ENCODE data around the gene ARHGEF4.

ARHGEF4 gene

GRCh38 chr2:130819226-130819607 is 17.5 kb upstream of the ARHGEF4 start:
- no peak for DNase-seq

DNA sequence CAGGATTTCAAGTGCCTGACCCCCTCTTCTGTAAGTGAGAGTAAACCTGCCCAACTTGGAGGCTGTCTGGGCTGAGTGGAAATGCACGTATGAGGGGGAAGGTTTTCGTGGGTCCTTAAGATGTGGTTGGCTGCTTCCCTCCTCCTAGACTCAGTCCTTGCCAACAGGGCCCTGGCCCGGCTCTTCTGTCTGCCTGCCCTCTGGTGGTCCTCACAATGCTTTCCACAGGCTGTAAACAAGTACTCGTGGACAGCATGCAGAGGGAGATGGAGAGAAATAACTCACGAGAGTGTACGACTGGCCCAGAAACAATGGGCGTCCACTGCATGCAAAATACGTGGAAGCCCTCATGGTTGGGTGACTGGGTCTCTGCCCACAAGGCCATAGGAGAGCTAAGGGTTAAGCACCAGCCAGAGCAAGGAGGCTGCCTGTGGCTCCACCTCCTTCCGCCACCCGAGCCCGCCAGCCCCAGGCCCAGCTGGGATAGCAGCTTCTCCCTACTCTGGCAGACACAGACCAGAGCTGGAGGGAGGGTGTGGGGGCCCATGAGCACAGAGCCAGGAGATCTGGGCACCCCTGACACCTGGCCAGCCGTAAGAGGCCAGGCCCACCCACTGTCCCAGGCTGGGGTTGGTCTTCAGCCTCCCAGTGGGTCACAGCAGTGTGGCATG is 17.0 kb upstream of the ARHGEF4 start:
- DNase-seq: no peak

DNA sequence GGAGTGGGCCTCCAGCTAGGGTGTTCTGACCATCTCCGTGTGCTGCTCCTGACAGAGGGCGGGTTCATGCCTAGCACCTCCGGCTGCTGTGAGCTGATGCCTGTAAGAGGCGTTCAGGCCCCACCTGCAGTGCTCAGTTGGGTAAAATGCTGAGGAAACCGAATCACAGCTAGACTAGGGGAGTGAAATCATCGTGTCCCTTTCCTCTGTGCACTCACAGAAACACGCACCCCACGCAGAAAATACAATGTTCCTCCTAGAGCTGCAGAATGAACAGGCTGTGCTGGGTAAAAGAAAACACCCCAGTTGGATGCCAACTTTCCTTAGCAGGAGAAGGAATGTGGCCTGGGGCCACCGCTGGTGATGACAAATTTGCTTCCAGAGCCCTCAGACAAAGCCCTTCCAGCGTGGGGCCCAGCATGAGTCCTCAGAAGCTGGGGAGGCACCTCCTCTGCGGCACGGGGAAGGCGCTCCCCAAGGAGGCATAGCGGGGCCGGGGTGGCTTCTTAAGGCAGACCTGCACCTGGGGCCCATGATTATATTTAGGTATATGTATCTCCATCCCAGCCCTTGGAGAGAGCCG is 16.3 kb upstream of the ARHGEF4 start:
- no peak for DNase-seq

- DNase-seq: no peak
Measured at GRCh38 chr2:130821867-130822266, 14.8 kb upstream of the ARHGEF4 start.

DNA sequence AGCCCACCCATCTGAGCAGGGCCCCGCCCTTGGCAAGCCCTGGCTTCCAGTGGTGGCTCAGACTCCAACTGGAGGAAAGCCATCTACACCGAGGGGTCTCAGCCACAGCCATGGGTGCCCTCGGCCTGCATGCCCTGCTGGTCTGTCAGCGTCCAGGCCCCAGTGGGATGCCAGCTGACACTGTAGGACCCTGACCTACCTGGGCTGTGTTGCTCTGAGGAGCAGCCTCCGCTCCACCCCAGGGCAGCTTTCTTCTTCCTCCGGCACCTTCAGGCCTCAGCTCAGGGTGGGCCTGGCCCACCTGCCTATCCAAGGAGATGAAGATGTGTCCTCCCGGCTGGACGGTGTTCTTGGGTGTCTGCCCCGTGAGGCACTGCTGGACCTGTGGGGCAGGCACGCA is 13.9 kb upstream of the ARHGEF4 start:
- no peak for DNase-seq

DNA sequence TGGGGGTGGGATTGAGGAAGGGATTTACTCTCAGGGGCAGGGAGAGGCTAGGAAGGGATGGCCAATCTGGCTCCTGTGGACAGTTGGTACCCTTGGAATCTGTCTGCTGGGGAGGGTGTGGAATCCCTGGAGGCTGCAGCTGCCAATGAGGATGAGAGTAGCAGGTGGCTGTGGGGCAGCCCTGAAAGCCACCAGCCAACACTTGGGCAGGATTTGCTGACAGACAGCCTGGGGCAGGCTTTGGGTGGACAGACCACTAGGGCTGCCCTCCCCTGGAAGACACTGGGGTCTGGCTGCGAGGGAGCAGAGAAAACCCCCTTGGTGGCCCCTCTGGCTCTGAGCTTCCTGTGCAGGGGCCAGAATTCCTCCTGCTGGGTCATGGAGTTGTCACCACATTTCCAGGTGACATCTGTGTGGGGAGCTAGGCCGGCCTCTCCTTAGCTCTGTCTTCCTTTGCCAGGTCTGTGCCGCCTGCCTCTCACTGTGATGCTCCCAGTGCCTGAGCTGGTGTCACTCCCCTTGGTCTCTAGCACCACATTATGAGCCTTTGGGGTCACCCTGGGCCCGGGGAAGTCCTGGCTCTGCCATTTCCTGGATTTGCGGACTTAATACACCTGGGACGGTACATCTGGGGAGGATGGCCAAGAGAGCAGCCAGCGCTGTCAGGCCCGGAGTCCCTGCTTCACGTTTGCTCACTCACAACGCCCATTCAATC is 13.4 kb upstream of the ARHGEF4 start:
- DNase-seq: no peak

GRCh38 chr2:130823886-130824491 is 12.7 kb upstream of the ARHGEF4 start:
- DNase-seq: no peak

GRCh38 chr2:130824492-130825061 is 12.1 kb upstream of the ARHGEF4 start:
- DNase-seq: peak in 1 of 2 donors; percentile 67

- no peak for DNase-seq
Measured at GRCh38 chr2:130825231-130825965, 11.3 kb upstream of the ARHGEF4 start.

DNA sequence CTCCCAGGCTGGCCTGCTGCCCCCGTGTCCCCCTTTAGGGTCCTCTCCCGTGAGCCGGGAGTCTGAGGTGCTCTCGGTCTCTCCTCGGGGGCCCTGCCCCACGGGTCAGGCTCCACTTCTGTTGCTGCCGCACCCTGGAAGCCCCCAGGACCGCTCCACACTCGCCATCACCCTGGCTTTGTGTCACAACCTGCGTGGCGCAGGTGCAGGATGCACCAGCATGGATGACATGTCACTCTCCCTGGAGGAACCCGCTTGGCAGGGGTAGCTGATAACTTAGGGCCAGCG is 10.8 kb upstream of the ARHGEF4 start:
- DNase-seq: no peak

DNA sequence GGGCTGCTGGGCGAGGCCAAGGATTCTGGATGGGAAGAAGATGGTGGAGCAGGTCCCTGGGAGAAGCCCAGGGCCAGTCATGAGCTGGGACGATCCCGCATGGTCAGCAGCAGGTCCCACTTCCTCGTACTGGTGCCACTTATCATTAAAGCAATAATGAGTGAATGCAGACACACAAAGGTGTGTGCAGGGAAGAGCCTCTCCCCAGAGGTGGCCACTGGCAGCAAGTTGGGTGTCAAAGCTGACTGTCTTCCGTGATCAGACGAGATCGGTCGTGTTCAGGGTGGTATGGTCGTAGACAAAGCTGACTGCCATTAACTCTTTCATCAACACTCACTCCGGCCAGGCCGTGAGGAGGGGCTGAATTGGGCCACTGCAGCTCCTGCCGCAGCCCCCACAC is 10.3 kb upstream of the ARHGEF4 start:
- no peak for DNase-seq

GRCh38 chr2:130826821-130827501 is 9.8 kb upstream of the ARHGEF4 start:
- no peak for DNase-seq

- DNase-seq: no peak
Measured at GRCh38 chr2:130827502-130828251, 9.0 kb upstream of the ARHGEF4 start.

- DNase-seq: no peak
Measured at GRCh38 chr2:130828461-130828860, 8.3 kb upstream of the ARHGEF4 start.

DNA sequence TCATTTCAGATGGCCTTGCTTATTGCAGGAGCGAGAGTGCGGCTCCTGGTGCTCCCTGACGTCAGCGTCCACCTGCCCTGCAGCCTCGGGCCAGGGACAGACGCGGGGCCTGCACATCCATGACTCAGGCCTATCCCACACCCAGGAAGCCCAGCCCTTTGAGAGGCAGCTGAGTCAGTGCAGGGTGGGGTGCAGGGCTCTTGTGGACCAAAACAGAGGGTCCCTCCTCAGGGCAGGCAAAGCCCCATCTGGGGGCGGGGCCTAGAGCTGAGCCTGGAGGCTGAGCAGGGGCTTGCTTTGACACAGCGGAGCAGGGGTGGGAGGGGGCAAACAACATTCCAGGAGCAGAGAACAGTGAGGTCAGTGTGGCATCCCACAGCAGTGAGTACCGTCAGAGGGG is 7.7 kb upstream of the ARHGEF4 start:
- DNase-seq: no peak

DNA sequence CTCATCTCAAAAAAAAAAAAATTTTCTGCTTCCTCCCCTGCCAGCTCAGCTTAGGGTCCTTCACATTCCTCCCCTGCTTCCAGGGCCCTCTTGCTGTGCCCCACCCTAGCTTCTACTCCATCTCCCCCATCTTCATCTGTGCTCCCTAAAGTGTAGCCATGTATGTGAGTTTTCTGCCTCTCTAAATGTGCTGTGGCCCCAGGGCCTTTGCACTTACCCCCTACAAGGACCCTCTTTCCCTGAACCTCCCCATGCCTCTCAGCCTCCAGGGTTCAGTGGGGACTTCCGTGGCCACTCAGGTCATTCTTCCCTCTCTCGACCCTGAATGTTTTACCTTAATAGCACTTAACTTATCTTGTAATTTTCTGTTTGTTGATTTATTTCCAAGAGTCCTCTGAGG is 6.2 kb upstream of the ARHGEF4 start:
- no peak for DNase-seq

DNA sequence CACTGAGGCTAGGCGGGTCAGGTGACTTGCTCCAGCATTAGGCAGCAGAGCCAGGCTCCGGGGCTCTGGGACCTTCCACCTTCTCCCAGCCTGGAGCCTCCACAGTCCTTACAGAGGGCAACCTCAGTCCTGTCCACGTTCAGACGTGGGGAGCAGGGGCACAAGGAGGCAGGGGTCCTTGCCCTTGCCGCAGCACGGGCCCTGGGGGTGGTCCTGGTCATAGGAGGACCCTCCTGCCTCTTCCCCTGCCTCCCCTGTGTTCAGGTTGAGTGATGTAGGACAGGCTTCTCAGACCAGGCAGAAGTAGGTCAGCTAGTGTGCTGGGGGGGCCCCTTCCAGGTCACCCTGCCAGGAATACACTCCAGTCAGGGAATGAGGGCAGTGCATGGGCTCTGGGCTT is 5.4 kb upstream of the ARHGEF4 start:
- no peak for DNase-seq

- no peak for DNase-seq
Measured at GRCh38 chr2:130832296-130832940, 4.3 kb upstream of the ARHGEF4 start.

GRCh38 chr2:130834091-130834930 is 2.4 kb upstream of the ARHGEF4 start:
- no peak for DNase-seq

All from bone marrow (tissue), 2 donors.